GM12891 (cell line): ENCODE data around the gene KIAA0586.

ENCODE experiments used
- PAX5 ChIP-seq: IDR thresholded peaks from 2 replicates; pipeline ENCODE4 v1.6.1; 2011; ENCODE audit warnings: low read length, moderate library complexity, mild to moderate bottlenecking; ENCODE audit not compliant: insufficient read depth, severe bottlenecking
- POLR2A ChIP-seq: IDR thresholded peaks from 2 replicates; pipeline ENCODE4 v1.6.1; 2011; ENCODE audit warnings: low read depth, low read length, control low read depth
- POLR2AphosphoS5 ChIP-seq: IDR thresholded peaks from 2 replicates; pipeline ENCODE4 v1.6.1; 2011; ENCODE audit warnings: low read depth, low read length, control low read depth
- POU2F2 ChIP-seq: IDR thresholded peaks from 2 replicates; pipeline ENCODE4 v1.6.1; 2011; ENCODE audit warnings: low read depth, mild to moderate bottlenecking, control low read depth, low read length, moderate library complexity
- SPI1 ChIP-seq: IDR thresholded peaks from 2 replicates; pipeline ENCODE4 v1.6.1; 2011; ENCODE audit warnings: low read depth, low read length, control low read depth
- TAF1 ChIP-seq: IDR thresholded peaks from 2 replicates; pipeline ENCODE4 v1.6.1; 2011; ENCODE audit warnings: low read depth, low read length, control low read depth

- TF ChIP-seq POLR2A (no peak), POLR2AphosphoS5 (no peak), PAX5 (no peak), SPI1 (no peak), TAF1 (no peak), POU2F2 (no peak)
Measured at GRCh38 chr14:58484176-58484575, 56.7 kb downstream of the KIAA0586 start.
